Parathyroid adenoma (tissue), 2 donors: ENCODE results near the gene HS3ST3B1.

ENCODE experiments used
- H2AFZ ChIP-seq: fragments of 300-600 bp; sonication (generic); one replicate; pipeline ENCODE4 v1.7.0; 2017; ENCODE audit warnings: antibody characterized with exemption, mild to moderate bottlenecking
- H3K27ac ChIP-seq: fragments of 300-600 bp; sonication (generic); one replicate; pipeline ENCODE4 v1.7.0; 2017
- H3K27me3 ChIP-seq: fragments of 300-600 bp; sonication (generic); one replicate; pipeline ENCODE4 v1.7.0; 2017; ENCODE audit warnings: low read length; ENCODE audit not compliant: control insufficient read depth, insufficient read depth
- H3K36me3 ChIP-seq: fragments of 300-600 bp; sonication (generic); one replicate; pipeline ENCODE4 v1.7.0; 2017; ENCODE audit warnings: low read length; ENCODE audit not compliant: control insufficient read depth, insufficient read depth
- H3K4me1 ChIP-seq: fragments of 300-600 bp; sonication (generic); one replicate; pipeline ENCODE4 v1.7.0; 2017; ENCODE audit warnings: control low read depth
- H3K4me2 ChIP-seq: fragments of 300-600 bp; sonication (generic); one replicate; pipeline ENCODE4 v1.7.0; 2017; ENCODE audit warnings: low read length
- H3K4me3 ChIP-seq: fragments of 300-600 bp; sonication (generic); one replicate; pipeline ENCODE4 v1.7.0; 2017; ENCODE audit warnings: low read depth, low read length
- H3K79me2 ChIP-seq: fragments of 300-600 bp; sonication (generic); one replicate; pipeline ENCODE4 v1.7.0; 2017; ENCODE audit warnings: control low read depth
- H3K9ac ChIP-seq: fragments of 300-600 bp; sonication (generic); one replicate; pipeline ENCODE4 v1.7.0; 2017; ENCODE audit warnings: mild to moderate bottlenecking
- H3K9me3 ChIP-seq: fragments of 300-600 bp; sonication (generic); one replicate; pipeline ENCODE4 v1.7.0; 2017; ENCODE audit warnings: low read length; ENCODE audit not compliant: control insufficient read depth
- TF ChIP-seq, protein P1 (sequence below): fragments of 300-600 bp; sonication (generic); IDR thresholded peaks from one replicate; pipeline ENCODE4 v1.7.0; 2017; ENCODE audit warnings: antibody characterized with exemption, mild to moderate bottlenecking
- donor health status: primary hyperparathyroidism.

The HS3ST3B1 gene

DNA sequence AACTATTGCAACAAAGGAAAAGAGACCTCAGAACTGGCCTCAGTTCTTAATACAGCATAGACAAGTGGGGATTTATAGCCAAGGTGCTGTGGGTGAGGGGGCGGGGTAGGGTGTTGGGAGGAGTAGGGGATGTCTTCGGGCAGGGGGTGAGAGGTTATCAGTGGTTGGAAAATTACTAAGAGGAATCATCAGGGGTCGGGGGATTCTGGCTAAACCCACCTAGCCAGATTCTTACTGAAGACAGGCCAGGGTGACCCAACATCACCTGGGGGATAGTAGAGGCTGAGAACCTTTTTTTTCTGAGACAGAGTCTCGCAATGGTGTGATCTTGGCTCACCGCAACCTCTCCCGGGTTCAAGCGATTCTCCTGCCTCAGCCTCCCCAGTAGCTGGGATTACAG, 32.6 kb downstream of the HS3ST3B1 start:
- Histone ChIP-seq H3K4me1 (no peaks in the 10 kb centered on the region), H3K9me3 (no peaks in the 10 kb centered on the region), H3K36me3 (no peaks in the 10 kb centered on the region), H3K27ac (no peak overlapping the region), H3K9ac (no peak overlapping the region), H3K4me3 (no peak overlapping the region), H3K4me2 (no peak overlapping the region), H3K79me2 (no peaks in the 10 kb centered on the region), H2AFZ (no peak overlapping the region), H3K27me3 (no peaks in the 10 kb centered on the region)
- TF ChIP-seq, protein P1, sequence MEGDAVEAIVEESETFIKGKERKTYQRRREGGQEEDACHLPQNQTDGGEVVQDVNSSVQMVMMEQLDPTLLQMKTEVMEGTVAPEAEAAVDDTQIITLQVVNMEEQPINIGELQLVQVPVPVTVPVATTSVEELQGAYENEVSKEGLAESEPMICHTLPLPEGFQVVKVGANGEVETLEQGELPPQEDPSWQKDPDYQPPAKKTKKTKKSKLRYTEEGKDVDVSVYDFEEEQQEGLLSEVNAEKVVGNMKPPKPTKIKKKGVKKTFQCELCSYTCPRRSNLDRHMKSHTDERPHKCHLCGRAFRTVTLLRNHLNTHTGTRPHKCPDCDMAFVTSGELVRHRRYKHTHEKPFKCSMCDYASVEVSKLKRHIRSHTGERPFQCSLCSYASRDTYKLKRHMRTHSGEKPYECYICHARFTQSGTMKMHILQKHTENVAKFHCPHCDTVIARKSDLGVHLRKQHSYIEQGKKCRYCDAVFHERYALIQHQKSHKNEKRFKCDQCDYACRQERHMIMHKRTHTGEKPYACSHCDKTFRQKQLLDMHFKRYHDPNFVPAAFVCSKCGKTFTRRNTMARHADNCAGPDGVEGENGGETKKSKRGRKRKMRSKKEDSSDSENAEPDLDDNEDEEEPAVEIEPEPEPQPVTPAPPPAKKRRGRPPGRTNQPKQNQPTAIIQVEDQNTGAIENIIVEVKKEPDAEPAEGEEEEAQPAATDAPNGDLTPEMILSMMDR, result no peak

GRCh38 chr17:14334276-14334840, 33.5 kb downstream of the HS3ST3B1 start:
- H2AFZ ChIP-seq, result no peak overlapping the region
- H3K4me1 ChIP-seq, result no peaks in the 10 kb centered on the region
- H3K79me2 ChIP-seq, result no peaks in the 10 kb centered on the region
- no peak overlapping the region for H3K9ac ChIP-seq
- H3K36me3 ChIP-seq, result no peaks in the 10 kb centered on the region
- no peak overlapping the region for H3K4me3 ChIP-seq
- no peaks in the 10 kb centered on the region for H3K9me3 ChIP-seq
- H3K4me2 ChIP-seq, result no peak overlapping the region
- H3K27me3 ChIP-seq, result no peaks in the 10 kb centered on the region
- TF ChIP-seq, protein P1, result no peak
- H3K27ac ChIP-seq, result no peak overlapping the region

DNA sequence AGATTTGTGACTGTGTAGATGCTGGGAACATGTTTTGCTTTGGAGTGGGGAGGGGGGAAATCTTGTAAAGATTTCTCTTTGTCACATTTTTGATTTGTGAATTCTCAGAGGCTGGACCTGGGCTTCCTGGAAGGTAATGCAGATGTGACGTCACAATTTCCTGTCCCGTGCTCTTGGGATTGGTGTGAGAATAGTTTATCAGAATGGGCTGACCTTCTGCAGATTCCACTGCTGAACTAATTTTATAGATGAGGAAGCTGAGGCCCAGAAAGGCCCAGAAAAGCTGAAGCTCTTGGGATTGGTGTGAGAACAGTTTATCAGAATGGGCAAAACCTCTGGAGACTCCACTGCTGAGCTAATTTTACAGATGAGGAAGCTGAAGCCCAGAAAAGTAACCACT, 34.0 kb downstream of the HS3ST3B1 start:
- no peaks in the 10 kb centered on the region for H3K9me3 ChIP-seq
- no peak overlapping the region for H3K4me2 ChIP-seq
- no peak overlapping the region for H3K4me3 ChIP-seq
- H3K9ac ChIP-seq, result no peak overlapping the region
- TF ChIP-seq, protein P1, result no peak
- H2AFZ ChIP-seq, result no peak overlapping the region
- H3K27ac ChIP-seq, result no peak overlapping the region
- no peaks in the 10 kb centered on the region for H3K27me3 ChIP-seq
- H3K4me1 ChIP-seq, result no peaks in the 10 kb centered on the region
- H3K79me2 ChIP-seq, result no peaks in the 10 kb centered on the region
- H3K36me3 ChIP-seq, result no peaks in the 10 kb centered on the region

GRCh38 chr17:14336418-14336817, 35.5 kb downstream of the HS3ST3B1 start:
- Histone ChIP-seq H2AFZ (no peak overlapping the region), H3K27me3 (no peaks in the 10 kb centered on the region), H3K9me3 (no peaks in the 10 kb centered on the region), H3K36me3 (no peaks in the 10 kb centered on the region), H3K4me3 (no peak overlapping the region), H3K27ac (no peak overlapping the region), H3K9ac (no peak overlapping the region), H3K79me2 (no peaks in the 10 kb centered on the region), H3K4me2 (no peak overlapping the region), H3K4me1 (no peaks in the 10 kb centered on the region)
- TF ChIP-seq, protein P1, result no peak

DNA sequence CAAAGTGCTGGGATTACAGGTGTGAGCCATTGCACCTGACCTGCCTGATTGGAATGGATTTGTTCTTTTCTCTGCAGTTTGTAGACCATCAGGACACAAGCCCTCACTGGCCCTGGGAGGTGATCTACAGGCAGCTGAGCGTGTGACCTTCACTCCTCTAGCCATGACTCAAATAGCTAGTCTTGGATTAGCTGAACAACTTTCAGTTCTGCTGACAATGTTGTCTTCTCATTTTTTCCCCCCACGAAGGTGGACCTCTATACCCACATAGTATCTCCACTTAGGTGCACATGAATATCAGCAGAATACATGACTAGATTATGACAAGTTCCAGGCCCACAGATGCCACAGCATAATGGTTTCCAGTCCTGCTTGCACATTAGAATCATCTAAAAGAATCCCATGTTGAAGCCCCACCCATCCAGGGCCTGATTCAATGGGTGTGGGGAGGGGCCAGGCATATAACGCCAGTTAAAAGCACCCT, 36.8 kb downstream of the HS3ST3B1 start:
- H3K4me3 ChIP-seq, result no peak overlapping the region
- H3K9me3 ChIP-seq, result no peaks in the 10 kb centered on the region
- no peak overlapping the region for H3K27ac ChIP-seq
- H3K79me2 ChIP-seq, result no peaks in the 10 kb centered on the region
- H3K27me3 ChIP-seq, result no peaks in the 10 kb centered on the region
- H3K4me1 ChIP-seq, result no peaks in the 10 kb centered on the region
- no peak overlapping the region for H3K9ac ChIP-seq
- TF ChIP-seq, protein P1, result no peak
- H3K4me2 ChIP-seq, result no peak overlapping the region
- no peaks in the 10 kb centered on the region for H3K36me3 ChIP-seq
- H2AFZ ChIP-seq, result no peak overlapping the region
